GM21528 (cell line): ENCODE results near the gene SYF2.
"Not testable (repeated sequence)": the region's sequence is repeated elsewhere in the genome, so short reads cannot be mapped to it uniquely, and the experiment has no call there.

ENCODE experiments used
- ATAC-seq: cut with Tn5 transposase; IDR thresholded peaks from one replicate; pipeline ENCODE4 v1.9.1; 2021; ENCODE audit warnings: mild to moderate bottlenecking, moderate library complexity; ENCODE audit not compliant: unreplicated experiment, low FRiP score

SYF2 gene

DNA sequence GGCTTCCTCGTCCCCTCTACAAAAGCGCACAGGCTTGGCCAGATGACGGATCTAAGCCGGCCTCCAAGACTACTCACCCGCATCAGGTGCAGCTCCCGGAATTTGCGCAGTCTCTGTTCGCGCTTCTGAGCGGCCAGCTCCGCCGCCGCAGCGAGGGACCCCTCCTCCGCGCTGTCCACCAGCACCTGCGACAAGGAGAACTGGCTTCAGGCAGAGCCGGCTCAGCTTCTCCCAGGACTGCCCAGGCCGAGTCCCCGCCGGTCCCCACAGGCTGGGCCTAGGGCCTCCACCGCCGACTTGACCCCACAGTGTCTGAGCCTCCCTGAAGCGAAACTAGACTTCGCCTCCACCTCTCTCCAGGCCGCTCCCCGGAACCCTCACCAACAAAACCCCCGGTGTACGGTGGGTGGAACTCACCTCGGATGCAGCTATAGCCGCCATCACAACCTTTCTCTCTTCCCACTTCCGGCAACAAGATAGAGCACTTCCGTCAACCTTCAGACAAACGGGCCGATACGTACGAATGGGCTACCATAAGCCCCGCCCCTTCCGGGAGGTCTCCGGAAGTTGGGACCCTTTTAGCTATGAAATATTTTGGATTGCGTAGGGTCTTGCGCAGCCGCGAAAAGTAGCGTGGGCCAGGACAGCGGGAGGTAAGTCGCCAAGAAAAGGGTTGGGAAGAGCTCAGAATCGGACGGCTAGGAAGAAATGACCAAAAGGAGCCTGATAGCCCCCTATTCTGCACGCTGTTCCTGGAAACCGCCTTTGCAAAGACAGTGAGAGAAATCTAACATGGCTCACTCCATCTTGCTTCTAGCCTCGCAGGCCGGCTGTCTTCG, at the start of gene SYF2:
SYF2 (minus strand) TSS at position 476 of the 839 bp plus-strand sequence; CDS start at position 441, 35 bp downstream.
- peak; percentile 74 for ATAC-seq

DNA sequence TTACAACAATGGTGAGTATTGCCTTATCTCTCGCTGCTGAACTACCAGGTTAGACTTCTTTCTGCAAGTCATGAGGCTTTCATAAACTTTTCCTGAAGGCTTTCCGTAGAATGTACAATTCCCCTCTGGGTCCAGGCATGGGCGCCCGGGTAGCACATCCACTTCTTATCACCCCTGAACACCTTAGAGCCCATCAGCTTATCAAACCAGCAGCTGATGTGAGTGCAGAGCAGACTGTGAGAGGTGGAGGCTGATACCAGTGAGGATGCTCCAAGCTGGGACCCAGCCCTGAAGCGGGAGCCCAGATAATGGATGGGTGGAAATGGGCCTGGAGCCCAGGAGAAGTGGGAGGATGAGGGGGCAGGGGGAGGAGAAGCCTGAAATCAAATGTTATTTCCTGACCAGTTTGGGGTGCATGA, 47.4 kb upstream of the SYF2 start:
- not testable (repeated sequence) for ATAC-seq

GRCh38 chr1:25278790-25279189, 46.5 kb upstream of the SYF2 start:
- ATAC-seq: not testable (repeated sequence)

- ATAC-seq: not testable (repeated sequence)
These were observed 46.1 kb upstream of the SYF2 start for GRCh38 chr1:25278358-25278757.

GRCh38 chr1:25277295-25277694, 45.0 kb upstream of the SYF2 start:
- ATAC-seq: not testable (repeated sequence)

GRCh38 chr1:25275648-25276047, 43.3 kb upstream of the SYF2 start:
- ATAC-seq: not testable (repeated sequence)

DNA sequence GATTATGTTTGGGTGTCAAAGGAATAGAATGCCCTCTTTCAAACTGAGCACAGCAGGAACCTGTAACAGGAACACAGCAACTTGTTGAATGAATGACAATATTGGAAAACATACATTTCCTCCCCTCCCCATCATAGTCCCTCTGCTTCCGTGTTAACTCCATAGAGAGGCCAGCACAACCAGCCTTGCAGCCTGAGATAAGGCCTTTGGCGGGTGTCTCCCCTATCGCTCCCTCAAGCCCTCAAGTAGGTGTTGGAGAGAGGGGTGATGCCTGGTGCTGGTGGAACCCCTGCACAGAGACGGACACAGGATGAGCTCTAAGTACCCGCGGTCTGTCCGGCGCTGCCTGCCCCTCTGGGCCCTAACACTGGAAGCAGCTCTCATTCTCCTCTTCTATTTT, 39.9 kb upstream of the SYF2 start, which contains the start of gene RHD:
RHD (plus strand) TSS at position 272 of the 400 bp plus-strand sequence; CDS start at position 311, 39 bp downstream.
- not testable (repeated sequence) for ATAC-seq

- ATAC-seq: not testable (repeated sequence)
These were observed 36.0 kb upstream of the SYF2 start for GRCh38 chr1:25268143-25268760.

DNA sequence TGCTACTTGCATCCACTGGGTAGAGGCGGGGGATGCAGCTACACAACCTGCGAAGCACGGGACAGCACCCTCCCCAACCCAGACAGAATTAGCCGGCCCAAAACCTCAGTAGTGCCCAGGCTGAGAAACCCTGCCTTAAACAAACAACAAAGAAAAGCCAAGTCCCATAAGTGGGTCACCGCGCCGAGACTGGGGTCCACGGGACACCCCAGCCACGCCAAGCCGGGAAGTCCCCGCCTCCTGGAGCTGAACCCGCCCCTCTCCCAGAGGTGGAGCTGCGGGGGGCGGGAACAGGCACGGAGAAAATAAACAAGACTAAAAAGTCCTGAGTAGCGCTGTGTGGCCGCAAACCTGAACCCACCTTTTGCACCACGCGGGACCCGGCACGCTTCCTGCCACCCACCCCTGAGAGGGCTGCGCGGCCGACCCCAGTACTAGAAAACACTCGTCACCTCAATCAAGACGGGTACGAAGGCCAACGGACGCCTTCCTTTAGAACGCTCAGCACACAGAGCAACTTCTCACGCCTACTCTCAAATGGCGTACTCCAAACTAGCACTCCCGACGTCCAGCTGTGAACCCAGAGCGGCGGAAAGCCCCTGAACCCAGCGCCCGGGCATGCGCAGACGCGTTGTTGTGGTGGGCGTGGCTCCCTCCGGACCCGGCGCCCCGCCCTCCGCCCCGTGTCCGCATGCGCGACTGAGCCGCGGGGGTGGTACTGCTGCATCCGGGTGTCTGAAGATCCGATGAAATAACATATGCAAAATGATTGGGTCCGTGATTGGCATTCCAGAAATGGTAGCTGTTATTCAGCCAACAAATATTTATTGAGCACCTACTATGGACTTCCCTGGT, 35.2 kb upstream of the SYF2 start:
- ATAC-seq: peak; percentile 63

GRCh38 chr1:25266554-25267287, 34.4 kb upstream of the SYF2 start:
- ATAC-seq: peak; percentile 26

- ATAC-seq: not testable (repeated sequence)
These were observed 28.0 kb upstream of the SYF2 start for GRCh38 chr1:25260336-25260735.

GRCh38 chr1:25259813-25260212, 27.5 kb upstream of the SYF2 start:
- not testable (repeated sequence) for ATAC-seq

DNA sequence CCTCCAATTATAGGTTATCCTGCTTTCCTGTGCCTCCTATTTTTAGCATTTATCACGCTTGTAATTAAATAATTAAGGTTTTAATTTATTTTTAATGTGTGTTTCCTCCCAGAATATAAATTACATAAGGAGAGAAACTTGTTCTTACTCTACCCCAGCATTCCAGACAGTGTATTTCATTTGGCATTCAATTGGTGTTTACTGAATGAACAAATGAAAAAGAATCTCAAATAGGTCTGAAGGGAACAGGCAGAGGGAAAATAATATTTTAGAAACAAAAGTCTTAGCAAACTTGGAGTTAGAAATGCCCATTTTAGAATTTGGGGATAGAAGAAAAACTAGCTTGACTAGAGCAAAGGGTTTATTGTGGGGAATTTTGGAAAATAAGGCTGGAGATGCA, 24.9 kb upstream of the SYF2 start:
- no peak for ATAC-seq

DNA sequence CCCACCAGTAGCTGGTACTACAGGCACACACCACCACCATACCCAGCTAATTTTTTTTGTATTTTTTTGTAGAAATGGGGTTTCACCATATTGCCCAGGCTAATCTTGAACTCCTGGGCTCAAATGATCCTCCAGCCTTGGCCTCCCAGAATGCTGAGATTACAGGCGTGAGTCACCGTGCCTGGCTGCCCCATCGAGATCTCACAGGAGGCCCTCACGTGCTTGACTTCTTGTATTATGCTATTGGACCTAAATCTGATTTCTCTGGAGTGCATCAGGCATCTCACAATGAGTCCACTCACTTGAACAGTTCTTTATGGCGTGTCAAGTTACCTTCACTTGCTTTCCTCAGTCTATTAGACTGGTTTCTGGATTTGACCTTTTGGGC, 24.3 kb upstream of the SYF2 start:
- ATAC-seq: no peak

- no peak for ATAC-seq
These were observed 23.6 kb upstream of the SYF2 start for GRCh38 chr1:25255706-25256577.

DNA sequence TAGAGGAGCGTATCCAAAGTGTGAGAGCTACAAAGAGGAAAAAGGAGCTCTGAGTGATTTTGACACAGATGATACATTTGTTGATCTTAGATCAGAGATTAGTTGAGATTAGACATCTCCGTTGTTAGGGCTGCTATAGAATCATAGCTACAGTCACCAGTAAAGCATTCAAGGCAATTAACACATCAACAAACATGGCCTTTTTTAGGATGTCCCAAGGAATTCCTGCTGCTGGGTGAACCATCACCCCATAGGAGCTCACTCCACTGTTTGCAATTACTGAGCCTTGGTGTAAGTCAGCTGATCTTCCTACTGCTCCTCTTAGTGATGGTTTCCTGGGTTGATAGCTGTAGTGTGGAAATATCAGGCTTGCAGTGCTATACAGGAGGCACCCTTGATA, 21.6 kb upstream of the SYF2 start:
- no peak for ATAC-seq

DNA sequence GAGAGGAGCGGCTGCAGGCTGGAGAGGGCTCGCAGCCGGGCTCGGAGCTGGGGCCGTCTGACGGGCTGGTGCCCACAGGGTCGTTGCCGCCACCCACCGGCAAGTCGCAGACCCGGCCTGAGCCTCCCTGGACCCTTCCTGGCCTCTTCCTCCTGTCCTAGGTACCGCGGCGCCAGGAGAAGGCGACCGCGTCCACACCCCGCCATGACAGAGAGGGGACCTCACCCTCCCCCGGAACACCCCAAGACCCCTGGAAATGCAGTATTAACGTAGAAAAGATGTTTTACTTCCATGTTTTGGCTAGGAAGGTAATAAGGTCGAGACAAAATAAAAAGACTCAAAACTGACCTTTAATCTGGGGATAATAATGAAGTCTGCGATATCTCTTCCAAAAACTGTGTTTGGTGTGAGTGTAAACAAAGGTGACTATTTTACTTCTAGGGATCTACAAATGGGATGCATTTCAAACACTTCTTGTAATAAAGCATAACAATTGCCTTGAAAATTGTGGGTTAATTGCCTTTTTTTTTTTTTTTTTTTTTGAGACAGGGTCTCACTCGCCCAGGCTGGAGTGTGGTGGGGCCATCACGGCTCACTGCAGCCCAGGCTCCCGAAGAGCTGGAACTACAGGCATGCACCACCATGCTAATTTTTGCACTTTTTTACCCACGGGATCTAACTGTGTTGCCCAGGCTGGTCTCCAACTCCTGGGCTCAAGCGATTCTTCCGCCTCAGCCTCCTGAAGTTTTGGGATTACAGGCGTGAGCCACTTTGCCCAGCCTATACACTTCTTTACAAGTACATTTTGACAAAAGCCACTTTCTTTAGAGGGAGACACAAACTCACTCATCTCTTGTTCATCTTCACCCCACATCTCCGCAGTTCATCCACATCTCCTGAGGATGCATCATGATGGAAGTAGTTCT, 15.8 kb upstream of the SYF2 start:
- ATAC-seq: peak; percentile 40
